Keratinocyte (primary cell): ENCODE results near the gene SKI. TPM values are rescaled to one million over a fixed set of nuclear protein-coding genes. Genes with fewer than 3 reads are reported as not detected.

Source experiments
- DNase-seq: peaks from one replicate; pipeline ENCODE4 v3.0.0-alpha.2; 2011; ENCODE audit warnings: low read depth, missing footprints, low spot score
- FAIRE-seq: peaks from 2 replicates; lab custom pipeline; 2011; peaks lifted over from hg19 to GRCh38; lab: Jason Lieb, UNC
- H2AFZ ChIP-seq: 2 replicates; pipeline ENCODE4 v1.6.0; 2012; ENCODE audit warnings: low read length, control low read depth, inconsistent platforms; ENCODE audit not compliant: control insufficient read depth
- H3K27ac ChIP-seq: 2 replicates; pipeline ENCODE4 v1.5.1; 2011; ENCODE audit warnings: low read length; ENCODE audit not compliant: control insufficient read depth, insufficient read depth
- H3K27me3 ChIP-seq: 3 replicates; pipeline ENCODE4 v1.6.0; 2011; ENCODE audit warnings: low read length; ENCODE audit not compliant: control insufficient read depth, insufficient read depth; ENCODE audit errors: extremely low read depth
- H3K36me3 ChIP-seq, 2 experiments: 2 replicates in 1 of 2; 3 replicates in 1 of 2; pipeline ENCODE4 v1.5.1; 2011; ENCODE audit warnings: low read length in 2 of 2, mild to moderate bottlenecking in 1 of 2; ENCODE audit not compliant: control insufficient read depth in 2 of 2, insufficient read depth in 2 of 2; ENCODE audit errors: extremely low read depth in 1 of 2
- H3K4me1 ChIP-seq: 3 replicates; pipeline ENCODE4 v1.5.1; 2011; ENCODE audit warnings: low read length; ENCODE audit not compliant: control insufficient read depth, insufficient read depth; ENCODE audit errors: extremely low read depth
- H3K4me2 ChIP-seq: 3 replicates; pipeline ENCODE4 v1.6.0; 2011; ENCODE audit warnings: low read depth, low read length; ENCODE audit not compliant: control insufficient read depth, insufficient read depth; ENCODE audit errors: extremely low read depth
- H3K4me3 ChIP-seq, 3 experiments: fragments of 200-600 bp in 1 of 3; sonication (generic) in 1 of 3; 2 replicates in 2 of 3; 3 replicates in 1 of 3; pipeline ENCODE4 v1.5.1; 2011 to 2016; ENCODE audit warnings: low read length in 3 of 3, mild to moderate bottlenecking in 3 of 3, control low read depth in 2 of 3, inconsistent platforms in 1 of 3, low read depth in 1 of 3, mixed read lengths in 1 of 3, mixed run types in 1 of 3, moderate library complexity in 1 of 3; ENCODE audit not compliant: control insufficient read depth in 2 of 3, insufficient read depth in 2 of 3; ENCODE audit errors: extremely low read depth in 1 of 3
- H3K79me2 ChIP-seq: 2 replicates; pipeline ENCODE4 v1.6.0; 2012; ENCODE audit warnings: low read length; ENCODE audit not compliant: control insufficient read depth, insufficient read depth
- H3K9ac ChIP-seq: 3 replicates; pipeline ENCODE4 v1.6.0; 2011; ENCODE audit warnings: low read length; ENCODE audit not compliant: control insufficient read depth, insufficient read depth; ENCODE audit errors: extremely low read depth
- H3K9me1 ChIP-seq: 3 replicates; pipeline ENCODE4 v1.6.0; 2011; ENCODE audit warnings: low read length; ENCODE audit not compliant: control insufficient read depth, insufficient read depth; ENCODE audit errors: extremely low read depth
- H3K9me3 ChIP-seq: 2 replicates; pipeline ENCODE4 v1.5.1; 2012; ENCODE audit warnings: low read depth, low read length; ENCODE audit not compliant: control insufficient read depth
- H4K20me1 ChIP-seq: 3 replicates; pipeline ENCODE4 v1.6.0; 2011; ENCODE audit warnings: low read length; ENCODE audit not compliant: control insufficient read depth, insufficient read depth; ENCODE audit errors: extremely low read depth
- EZH2 ChIP-seq: IDR thresholded peaks from one replicate; pipeline ENCODE4 v1.6.1; 2012; ENCODE audit warnings: inconsistent platforms, mild to moderate bottlenecking, low read length, moderate library complexity
- dilution Hi-C: fragments of 300-500 bp; cut with MboI; formaldehyde crosslinking; loops from one replicate; pipeline ENCODE4 v1.7.0; 2020; ENCODE audit warnings: low sequenced_read_pairs; ENCODE audit not compliant: extremely low pct_ligation_motif_present
- polyA plus RNA-seq, 5 experiments: library from polyadenylated mRNA; depleted of rRNA in 3 of 5; stranded (reverse) in 3 of 5; stranded (forward) in 1 of 5; unstranded in 1 of 5; fragments of >200 nt; gene quantifications; 1 replicate in 1 of 5; 2 replicates in 3 of 5; 3 replicates in 1 of 5; pipeline versions ENCODE4 v1.2.1 to v1.2.3, GENCODE V29; 2011 to 2012; ENCODE audit warnings: missing spikeins in 2 of 5, low read depth in 1 of 5, low replicate concordance in 1 of 5
- TF ChIP-seq, protein P1 (sequence below), 3 experiments: IDR thresholded peaks in 1 of 3; conservative IDR thresholded peaks in 1 of 3; optimal IDR thresholded peaks in 1 of 3; 2 replicates in 2 of 3; 3 replicates in 1 of 3; pipeline versions ENCODE3 to v1.5.1; 2011; ENCODE audit warnings: low read length in 3 of 3, mild to moderate bottlenecking in 3 of 3, moderate library complexity in 2 of 3, control low read depth in 1 of 3, inconsistent platforms in 1 of 3; ENCODE audit not compliant: insufficient read depth in 2 of 3; ENCODE audit errors: extremely low read depth in 1 of 3

Gene SKI
- polyA plus RNA-seq, 1 donor (not counting 4 experiments of a cell fraction or from before 2014, with no cell fraction given) = 4.8 TPM

DNA sequence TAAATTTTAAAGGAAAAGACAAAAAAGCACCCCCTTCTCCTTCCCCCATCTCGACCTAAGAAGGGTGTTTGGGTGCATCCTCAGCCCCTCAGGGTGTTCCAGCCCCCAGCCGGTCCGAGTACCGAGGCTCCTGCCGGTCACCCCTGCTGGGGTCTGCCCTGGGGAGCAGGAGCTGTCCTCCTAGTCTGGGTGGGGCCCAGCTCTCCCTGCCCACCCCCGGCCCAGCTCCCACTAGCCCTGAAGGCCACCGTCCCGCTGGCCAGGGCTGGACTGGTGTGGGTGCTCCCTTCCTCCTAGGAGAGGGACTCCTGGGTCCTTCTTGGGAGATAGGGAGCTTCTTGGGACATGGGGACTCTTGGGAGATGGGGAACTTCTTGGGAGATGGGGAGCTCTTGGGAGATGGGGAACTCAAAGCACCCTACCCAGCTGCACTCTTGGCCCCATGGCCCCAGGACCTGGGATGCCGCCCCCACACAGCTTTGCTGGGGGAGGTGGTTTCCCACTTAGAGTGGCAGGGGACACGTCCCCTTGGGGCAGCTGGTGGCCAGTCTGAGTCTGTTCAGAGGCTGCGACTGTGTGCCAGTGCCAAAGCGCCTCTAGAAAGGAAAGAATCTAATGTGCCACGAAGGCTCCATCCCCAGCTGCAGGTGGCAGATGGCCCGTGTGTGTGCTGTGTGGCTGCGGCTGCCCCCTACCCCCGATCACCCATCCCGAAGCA, 118.7 kb downstream of the SKI start:
- no peak for FAIRE-seq
- Histone ChIP-seq H3K27me3 (peaks cover 7% of the 10 kb centered on the region), H4K20me1 (no peaks in the 10 kb centered on the region), H2AFZ (no peak overlapping the region), H3K4me1 (peaks cover 8% of the 10 kb centered on the region), H3K9ac (no peak overlapping the region), H3K36me3 (no peaks in the 10 kb centered on the region), H3K9me3 (no peaks in the 10 kb centered on the region), H3K79me2 (no peaks in the 10 kb centered on the region), H3K27ac (no peak overlapping the region), H3K4me3 (no peak overlapping the region), H3K9me1 (no peaks in the 10 kb centered on the region), H3K4me2 (no peak overlapping the region)
- dilution Hi-C loops = no loop called here
- DNase-seq = no peak
- TF ChIP-seq, protein P1, sequence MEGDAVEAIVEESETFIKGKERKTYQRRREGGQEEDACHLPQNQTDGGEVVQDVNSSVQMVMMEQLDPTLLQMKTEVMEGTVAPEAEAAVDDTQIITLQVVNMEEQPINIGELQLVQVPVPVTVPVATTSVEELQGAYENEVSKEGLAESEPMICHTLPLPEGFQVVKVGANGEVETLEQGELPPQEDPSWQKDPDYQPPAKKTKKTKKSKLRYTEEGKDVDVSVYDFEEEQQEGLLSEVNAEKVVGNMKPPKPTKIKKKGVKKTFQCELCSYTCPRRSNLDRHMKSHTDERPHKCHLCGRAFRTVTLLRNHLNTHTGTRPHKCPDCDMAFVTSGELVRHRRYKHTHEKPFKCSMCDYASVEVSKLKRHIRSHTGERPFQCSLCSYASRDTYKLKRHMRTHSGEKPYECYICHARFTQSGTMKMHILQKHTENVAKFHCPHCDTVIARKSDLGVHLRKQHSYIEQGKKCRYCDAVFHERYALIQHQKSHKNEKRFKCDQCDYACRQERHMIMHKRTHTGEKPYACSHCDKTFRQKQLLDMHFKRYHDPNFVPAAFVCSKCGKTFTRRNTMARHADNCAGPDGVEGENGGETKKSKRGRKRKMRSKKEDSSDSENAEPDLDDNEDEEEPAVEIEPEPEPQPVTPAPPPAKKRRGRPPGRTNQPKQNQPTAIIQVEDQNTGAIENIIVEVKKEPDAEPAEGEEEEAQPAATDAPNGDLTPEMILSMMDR (optimal IDR thresholded peaks at IDR 0.05 in 1 of 3, IDR thresholded peaks at IDR 0.05 in 1 of 3, conservative IDR thresholded peaks at IDR 0.05 in 1 of 3; ENCODE audit: extremely low read depth in 1 of 3, insufficient read depth in 2 of 3, low read length in 3 of 3) = no peak
- no peak for TF ChIP-seq EZH2

DNA sequence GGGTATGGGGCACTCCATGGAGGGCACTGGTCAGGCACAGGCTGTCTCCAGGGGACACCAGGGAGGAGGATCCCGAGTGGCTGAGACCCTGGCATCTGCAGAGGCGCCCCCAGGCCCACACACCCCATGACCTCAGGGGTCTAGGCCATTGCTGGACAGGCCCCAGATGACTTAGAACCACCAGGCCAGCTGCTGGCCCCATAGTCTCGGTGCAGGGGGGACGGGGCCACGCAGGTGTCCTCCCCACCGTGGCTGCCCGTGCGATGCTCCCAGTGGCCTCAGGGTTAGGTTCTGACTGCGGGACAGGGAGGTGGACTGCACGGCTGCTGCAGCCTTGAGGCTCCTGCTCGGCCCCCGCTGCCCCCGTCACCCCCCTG, 119.3 kb downstream of the SKI start:
- Histone ChIP-seq H4K20me1 (no peaks in the 10 kb centered on the region), H3K27ac (no peak overlapping the region), H3K9me3 (no peaks in the 10 kb centered on the region), H3K27me3 (peaks cover 10% of the 10 kb centered on the region), H2AFZ (no peak overlapping the region), H3K79me2 (no peaks in the 10 kb centered on the region), H3K4me2 (no peak overlapping the region), H3K4me3 (no peak overlapping the region), H3K9ac (no peak overlapping the region), H3K4me1 (peaks cover 8% of the 10 kb centered on the region), H3K36me3 (no peaks in the 10 kb centered on the region), H3K9me1 (no peaks in the 10 kb centered on the region)
- FAIRE-seq (no peak), DNase-seq (no peak)
- TF ChIP-seq EZH2 = no peak
- TF ChIP-seq, protein P1 (optimal IDR thresholded peaks at IDR 0.05 in 1 of 3, IDR thresholded peaks at IDR 0.05 in 1 of 3, conservative IDR thresholded peaks at IDR 0.05 in 1 of 3; ENCODE audit: extremely low read depth in 1 of 3, insufficient read depth in 2 of 3, low read length in 3 of 3) = no peak
- dilution Hi-C loops = no loop called here
